ENCODE measurements around the gene PCDHB9.
"Not testable (repeated sequence)": the region's sequence is repeated elsewhere in the genome, so short reads cannot be mapped to it uniquely, and the experiment has no call there.

- TF ChIP-seq EZH2 (IDR thresholded peaks at IDR 0.05); POLR2AphosphoS5 (IDR thresholded peaks at IDR 0.05; ENCODE audit: borderline replicate concordance, low read depth, low read length): not testable (repeated sequence)
Observed at GRCh38 chr5:141151632-141152031, 35.3 kb upstream of the PCDHB9 start.

All from SK-N-MC (cell line).